HepG2 (cell line): ENCODE measurements around the gene CFAP54.

Experiments
- CTCF ChIP-seq: sonication (generic); formaldehyde crosslinking; IDR thresholded peaks from 2 replicates; pipeline ENCODE4 v1.5.0; 2020; ENCODE audit warnings: mild to moderate bottlenecking, missing genetic modification reagents, moderate library complexity
- ZNF121 ChIP-seq: sonication (generic); formaldehyde crosslinking; IDR thresholded peaks from 2 replicates; pipeline ENCODE4 v1.5.0; 2020; ENCODE audit warnings: mild to moderate bottlenecking, missing genetic modification reagents

- TF ChIP-seq CTCF (CRISPR knock-in tag) (no peak), ZNF121 (CRISPR knock-in tag) (no peak)
Measured at GRCh38 chr12:96861656-96862055, 372.3 kb downstream of the CFAP54 start.
